ENCODE measurements around the gene AMH. TPM values are rescaled to one million over a fixed set of nuclear protein-coding genes. Genes with fewer than 3 reads are reported as not detected.

The AMH gene
- total RNA-seq, 1 donor from 2014 or later, result 79.1 TPM

GRCh38 chr19:2288818-2289713 lies 39.9 kb downstream of the AMH start:
- no peaks in the 10 kb centered on the region for H3K9me3 Mint-ChIP-seq
- peaks cover 77% of the 10 kb centered on the region for H3K27me3 Mint-ChIP-seq (ENCODE audit: low read depth)
- H3K4me3 Mint-ChIP-seq, result peak overlapping the region; percentile 54
- H3K27ac Mint-ChIP-seq (ENCODE audit: unreplicated experiment), result no peak overlapping the region
- DNase-seq (ENCODE audit: low read depth, low spot score), result no peak
- peaks cover 4% of the 10 kb centered on the region for H3K36me3 Mint-ChIP-seq (ENCODE audit: low read depth)
- H3K4me1 Mint-ChIP-seq, result peaks cover 5% of the 10 kb centered on the region
- no peak for TF ChIP-seq CTCF (conservative IDR thresholded peaks at IDR 0.05)

GRCh38 chr19:2289714-2290435 lies 40.8 kb downstream of the AMH start:
- Mint-ChIP-seq H3K27me3 (ENCODE audit: low read depth) (peaks cover 80% of the 10 kb centered on the region), H3K4me3 (no peak overlapping the region), H3K4me1 (peaks cover 6% of the 10 kb centered on the region), H3K27ac (ENCODE audit: unreplicated experiment) (no peak overlapping the region), H3K36me3 (ENCODE audit: low read depth) (peaks cover 4% of the 10 kb centered on the region), H3K9me3 (no peaks in the 10 kb centered on the region)
- DNase-seq (ENCODE audit: low read depth, low spot score), result no peak
- TF ChIP-seq CTCF (conservative IDR thresholded peaks at IDR 0.05), result no peak

- H3K27me3 Mint-ChIP-seq (ENCODE audit: low read depth), result peaks cover 84% of the 10 kb centered on the region
- H3K36me3 Mint-ChIP-seq (ENCODE audit: low read depth), result peaks cover 4% of the 10 kb centered on the region
- H3K4me3 Mint-ChIP-seq, result no peak overlapping the region
Observed at GRCh38 chr19:2290441-2291184, 41.5 kb downstream of the AMH start.

GRCh38 chr19:2291185-2291751 lies 42.1 kb downstream of the AMH start:
- peaks cover 81% of the 10 kb centered on the region for H3K27me3 Mint-ChIP-seq (ENCODE audit: low read depth)
- H3K36me3 Mint-ChIP-seq (ENCODE audit: low read depth), result peaks cover 4% of the 10 kb centered on the region

More at GRCh38 chr19:2290441-2291184, 41.5 kb downstream of the AMH start:
- Mint-ChIP-seq H3K27ac (ENCODE audit: unreplicated experiment) (no peak overlapping the region), H3K9me3 (no peaks in the 10 kb centered on the region), H3K4me1 (peaks cover 10% of the 10 kb centered on the region)
- no peak for DNase-seq (ENCODE audit: low read depth, low spot score)
- TF ChIP-seq CTCF (conservative IDR thresholded peaks at IDR 0.05), result no peak

More at GRCh38 chr19:2291185-2291751, 42.1 kb downstream of the AMH start:
- TF ChIP-seq CTCF (conservative IDR thresholded peaks at IDR 0.05), result no peak
- no peak overlapping the region for H3K27ac Mint-ChIP-seq (ENCODE audit: unreplicated experiment)
- peak; percentile 62 for DNase-seq (ENCODE audit: low read depth, low spot score)
- H3K4me3 Mint-ChIP-seq, result no peak overlapping the region
- H3K9me3 Mint-ChIP-seq, result no peaks in the 10 kb centered on the region
- peaks cover 10% of the 10 kb centered on the region for H3K4me1 Mint-ChIP-seq

Data from neural crest cell (in vitro differentiated cells).